HepG2 (cell line): Measurements from ENCODE around the gene DDO. TPM values are rescaled to one million over a fixed set of nuclear protein-coding genes. Genes with fewer than 3 reads are reported as not detected.

Experiments
- ATAC-seq: fragments of 200-7000 bp; cut with Tn5 transposase; 3 replicates; pipeline ENCODE4 v1.9.1; 2020; ENCODE audit warnings: mild to moderate bottlenecking, moderate library complexity
- BruUV-seq: library from RNA; stranded (reverse); fragments of 400-500 nt; replicated peaks from 2 replicates; lab custom pipeline; 2021; lab: Mats Ljungman, UMichigan
- CTCF ChIA-PET: fragments of 300-600 bp; formaldehyde crosslinking; extraction: SDS; loops from one replicate; lab custom pipeline; 2021; ENCODE audit warnings: low total read pairs, inconsistent platforms, low intra/inter-chr PET ratio; lab: Yijun Ruan, JAX
- POLR2A ChIA-PET: fragments of 350-600 bp; sonication (Branson Sonifier 250); formaldehyde crosslinking; loops from one replicate; lab custom pipeline; 2020; ENCODE audit warnings: antibody characterized with exemption, inconsistent platforms; lab: Yijun Ruan, JAX
- DNase-seq: peaks from one replicate; pipeline ENCODE4 v3.0.0-alpha.2; 2015; ENCODE audit warnings: low spot score
- FAIRE-seq: peaks from 3 replicates; lab custom pipeline; 2011; peaks lifted over from hg19 to GRCh38; lab: Jason Lieb, UNC
- H2AFZ ChIP-seq: one replicate; pipeline ENCODE4 v1.6.1; 2011; ENCODE audit warnings: low read length, inconsistent platforms
- H3K27ac ChIP-seq: fragments of 300-600 bp; 3 replicates; pipeline ENCODE4 v1.8.0; 2011; ENCODE audit warnings: mixed run types, mild to moderate bottlenecking, mixed read lengths, low read length, inconsistent platforms; ENCODE audit not compliant: insufficient read depth; ENCODE audit errors: extremely low read length
- H3K27me3 ChIP-seq, 2 experiments: fragments of 200-600 bp in 1 of 2; 2 replicates in 1 of 2; 3 replicates in 1 of 2; pipeline versions ENCODE4 v1.6.0 to v1.8.0; 2011; ENCODE audit warnings: low read length in 2 of 2, mild to moderate bottlenecking in 2 of 2, moderate library complexity in 2 of 2, inconsistent platforms in 1 of 2; ENCODE audit not compliant: insufficient read depth in 2 of 2, control insufficient read depth in 1 of 2
- H3K36me3 ChIP-seq, 2 experiments: fragments of 200-600 bp in 1 of 2; replicated peaks in 1 of 2; 2 replicates in 1 of 2; 3 replicates in 1 of 2; pipeline versions ENCODE4 v1.5.1 to v1.8.0; 2011; ENCODE audit warnings: low read length in 2 of 2, inconsistent platforms in 1 of 2; ENCODE audit not compliant: insufficient read depth in 2 of 2, control insufficient read depth in 1 of 2
- H3K4me1 ChIP-seq: 2 replicates; pipeline ENCODE4 v1.5.1; 2012; ENCODE audit warnings: low read length, inconsistent platforms; ENCODE audit not compliant: insufficient read depth
- H3K4me2 ChIP-seq: 2 replicates; pipeline ENCODE4 v1.6.0; 2011; ENCODE audit warnings: low read depth, low read length, inconsistent platforms
- H3K4me3 ChIP-seq, 3 experiments: fragments of 200-600 bp in 1 of 3; sonication (generic), shearing (Covaris generic) in 1 of 3; replicated peaks in 1 of 3; 2 replicates each; pipeline ENCODE4 v1.5.1; 2011 to 2016; ENCODE audit warnings: low read length in 3 of 3, inconsistent platforms in 2 of 3, low read depth in 2 of 3, mild to moderate bottlenecking in 2 of 3, control low read depth in 1 of 3, mixed read lengths in 1 of 3; ENCODE audit not compliant: insufficient read depth in 1 of 3
- H3K79me2 ChIP-seq: one replicate; pipeline ENCODE4 v1.6.1; 2011; ENCODE audit warnings: low read length, inconsistent platforms; ENCODE audit not compliant: insufficient read depth
- H3K9ac ChIP-seq: 2 replicates; pipeline ENCODE4 v1.6.0; 2011; ENCODE audit warnings: mild to moderate bottlenecking, low read depth, low read length, inconsistent platforms; ENCODE audit not compliant: insufficient read depth
- H3K9me3 ChIP-seq: 2 replicates; pipeline ENCODE4 v1.5.1; 2012; ENCODE audit warnings: mild to moderate bottlenecking, low read length
- H4K20me1 ChIP-seq: 2 replicates; pipeline ENCODE4 v1.6.0; 2011; ENCODE audit warnings: inconsistent platforms, mild to moderate bottlenecking, low read length, moderate library complexity; ENCODE audit not compliant: insufficient read depth
- ADNP ChIP-seq: sonication (generic); formaldehyde crosslinking; IDR thresholded peaks from 2 replicates; pipeline ENCODE4 v1.4.0; 2020; ENCODE audit warnings: missing genetic modification reagents
- RARA ChIP-seq: IDR thresholded peaks from 2 replicates; pipeline ENCODE4 v1.6.1; 2016; ENCODE audit warnings: missing genetic modification reagents, missing compliant biosample characterization
- ZNF383 ChIP-seq: sonication (generic); formaldehyde crosslinking; IDR thresholded peaks from 2 replicates; pipeline ENCODE4 v1.4.0; 2020; ENCODE audit warnings: missing genetic modification reagents, mild to moderate bottlenecking, borderline replicate concordance
- WGBS: methylation state at CpG from one replicate; pipeline ENCODE4 v1.1.6; 2017; ENCODE audit warnings: low lambda C conversion rate; 5-methylcytosine and 5-hydroxymethylcytosine counted together
- in situ Hi-C: cut with HindIII; loops from 2 replicates; pipeline ENCODE4 v1.10.0; 2017; ENCODE audit warnings: low pct_unique_long_range_greater_than_20kb; ENCODE audit not compliant: extremely low pct_ligation_motif_present
- intact Hi-C: fragments of 100-400 bp; cut with micrococcal nuclease; formaldehyde crosslinking; loops from one replicate; pipeline ENCODE4 v1.10.0; 2022; ENCODE audit not compliant: unreplicated experiment
- polyA plus RNA-seq, 8 experiments: library from polyadenylated mRNA; depleted of rRNA in 3 of 8; stranded (reverse) in 7 of 8; unstranded in 1 of 8; fragments of >200 nt; fragmentation: Illumina TruSeq in 4 of 8; extraction: Trizol in 4 of 8; gene quantifications; 2 replicates each; pipeline versions ENCODE4 v1.2.1 to v1.2.3, GENCODE V29; 2011 to 2016; ENCODE audit warnings: low read depth in 4 of 8, missing spikeins in 1 of 8, mixed read lengths in 1 of 8; ENCODE audit not compliant: insufficient read depth in 1 of 8
- total RNA-seq, 5 experiments: library from RNA; depleted of rRNA; stranded (reverse); fragments of >200 nt; fragmentation: Illumina TruSeq; extraction: Trizol; gene quantifications; 2 replicates each; pipeline ENCODE4 v1.2.3, GENCODE V29; 2016; ENCODE audit warnings: low read depth in 1 of 5

The DDO gene
- total and polyA plus RNA-seq, 2 of the 13 experiments (the other 11 are each of a cell fraction or from before 2014, with no cell fraction given), result 6.1 to 10.3 TPM

DNA sequence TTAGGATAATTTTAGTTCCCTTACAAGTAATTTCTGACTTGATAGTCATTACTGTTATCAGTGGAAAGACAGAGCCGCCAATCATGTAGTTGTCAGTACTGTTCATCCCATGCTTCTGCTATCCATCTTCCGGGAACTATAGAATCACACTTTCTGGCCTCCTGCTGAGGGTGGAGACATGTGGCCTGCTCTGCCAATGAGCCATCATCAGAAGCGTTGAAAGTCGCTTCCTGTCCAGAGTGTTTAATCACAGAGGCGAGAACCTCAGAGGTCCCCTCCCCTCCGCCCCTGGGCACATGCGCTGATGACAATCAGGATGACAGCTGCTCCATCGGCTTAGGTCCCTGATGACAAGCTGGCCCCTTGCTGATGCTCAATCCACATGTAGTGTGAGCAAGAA lies 3.0 kb downstream of the DDO start:
- ChIA-PET CTCF (no interaction called here), POLR2A (no interaction called here)
- intact Hi-C loops, result no loop called here
- BruUV-seq, result no TSS peak
- Histone ChIP-seq H3K4me2 (no peak overlapping the region), H2AFZ (no peak overlapping the region), H3K4me3 (no peak overlapping the region), H3K27ac (no peak overlapping the region), H3K9ac (no peak overlapping the region), H3K36me3 (0 out of 5 replicates have a peak, but pooled peaks cover 0 to 4% of the 10 kb centered on the region in 2 experiments), H3K4me1 (peaks cover 21% of the 10 kb centered on the region), H3K9me3 (no peaks in the 10 kb centered on the region), H3K27me3 (no peaks in the 10 kb centered on the region; a peak in 1 of 5 replicates), H4K20me1 (no peaks in the 10 kb centered on the region), H3K79me2 (no peaks in the 10 kb centered on the region)
- TF ChIP-seq ZNF383, result no peak
- FAIRE-seq (no peak), DNase-seq (no peak), ATAC-seq (no peak)
- in situ Hi-C loops, result no loop called here
- WGBS, result 98% methylated on average over 8 of the region's 8 CpGs

GRCh38 chr6:110410511-110410910 lies 4.9 kb downstream of the DDO start:
- ChIA-PET CTCF (no interaction called here), POLR2A (no interaction called here)
- ATAC-seq, result no peak

More at GRCh38 chr6:110410511-110410910, 4.9 kb downstream of the DDO start:
- FAIRE-seq (no peak), DNase-seq (no peak)
- Histone ChIP-seq H3K4me1 (peaks cover 15% of the 10 kb centered on the region), H3K4me3 (no peak overlapping the region), H3K27ac (no peak overlapping the region), H3K27me3 (no peaks in the 10 kb centered on the region; a peak in 1 of 5 replicates), H2AFZ (no peak overlapping the region), H3K9ac (no peak overlapping the region), H3K79me2 (no peaks in the 10 kb centered on the region), H3K9me3 (no peaks in the 10 kb centered on the region), H4K20me1 (no peaks in the 10 kb centered on the region), H3K4me2 (no peak overlapping the region), H3K36me3 (0 out of 5 replicates have a peak, but pooled peaks cover 0 to 4% of the 10 kb centered on the region in 2 experiments)
- in situ Hi-C loops (no loop called here), intact Hi-C loops (no loop called here)
- 75% methylated on average over 4 of the region's 4 CpGs for WGBS
- no TSS peak for BruUV-seq
- TF ChIP-seq RARA (CRISPR knock-in tag) (no peak), ADNP (CRISPR knock-in tag) (no peak)
